ENCODE measurements around the gene NAT14.

NAT14 gene

DNA sequence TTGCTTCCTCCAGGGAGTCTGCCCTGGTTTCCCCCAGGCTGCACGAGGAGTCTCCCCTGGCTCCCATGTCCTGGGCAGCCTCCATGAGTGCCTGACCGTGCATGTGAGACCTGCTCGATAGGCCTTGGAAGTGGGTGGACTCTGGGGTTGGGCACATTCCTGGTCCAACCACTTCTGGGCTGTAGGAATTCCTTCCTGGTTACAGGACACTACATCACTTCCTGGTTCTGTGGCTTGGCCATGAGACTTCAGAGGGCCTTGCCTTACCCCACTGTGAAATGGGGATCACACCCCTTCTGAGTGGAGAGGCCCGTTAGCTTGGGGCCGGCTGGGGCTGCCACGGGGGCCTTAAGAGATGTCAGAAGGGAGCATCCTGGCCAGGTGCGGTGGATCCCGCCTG is 12.5 kb upstream of the NAT14 start:
- DNase-seq: no peak

DNA sequence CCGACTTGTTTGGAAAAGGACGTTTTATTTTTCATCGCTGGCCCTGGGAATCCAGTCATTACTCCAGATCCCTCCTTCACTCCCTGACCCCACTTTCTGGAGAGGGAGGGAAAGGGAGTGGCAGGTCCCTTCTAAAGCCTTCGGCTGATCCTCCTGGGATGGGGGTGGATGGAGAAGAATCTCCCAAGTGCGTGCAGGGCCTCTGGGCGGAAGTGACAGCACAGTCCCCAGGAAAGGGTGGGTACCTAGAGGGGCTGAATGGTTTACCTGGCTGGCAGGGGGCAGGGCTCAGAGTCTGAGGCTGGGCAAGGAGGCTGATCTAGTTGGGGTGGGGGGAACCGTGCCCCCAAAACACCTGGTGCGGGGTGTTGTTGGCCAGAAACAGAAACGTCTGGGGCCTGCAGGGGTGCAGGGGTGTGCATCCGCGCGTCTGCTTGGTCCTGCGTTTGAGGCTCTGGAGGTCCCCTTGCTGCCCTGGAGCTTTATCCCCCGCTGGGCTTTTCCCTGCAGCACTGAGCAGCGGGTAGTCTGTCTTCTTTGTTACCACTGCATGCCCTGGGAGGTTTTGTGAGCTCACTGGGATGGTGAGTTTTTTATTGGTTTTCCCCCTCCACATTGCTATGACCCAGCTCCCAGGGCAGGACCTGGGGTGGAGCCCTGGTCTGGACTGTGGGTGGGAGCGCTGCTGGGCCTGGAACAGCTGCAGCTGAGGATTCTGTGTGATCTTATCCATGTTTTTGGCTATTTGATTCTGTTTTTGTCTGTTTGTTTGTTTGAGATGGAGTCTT is 11.6 kb upstream of the NAT14 start:
- DNase-seq: no peak

DNA sequence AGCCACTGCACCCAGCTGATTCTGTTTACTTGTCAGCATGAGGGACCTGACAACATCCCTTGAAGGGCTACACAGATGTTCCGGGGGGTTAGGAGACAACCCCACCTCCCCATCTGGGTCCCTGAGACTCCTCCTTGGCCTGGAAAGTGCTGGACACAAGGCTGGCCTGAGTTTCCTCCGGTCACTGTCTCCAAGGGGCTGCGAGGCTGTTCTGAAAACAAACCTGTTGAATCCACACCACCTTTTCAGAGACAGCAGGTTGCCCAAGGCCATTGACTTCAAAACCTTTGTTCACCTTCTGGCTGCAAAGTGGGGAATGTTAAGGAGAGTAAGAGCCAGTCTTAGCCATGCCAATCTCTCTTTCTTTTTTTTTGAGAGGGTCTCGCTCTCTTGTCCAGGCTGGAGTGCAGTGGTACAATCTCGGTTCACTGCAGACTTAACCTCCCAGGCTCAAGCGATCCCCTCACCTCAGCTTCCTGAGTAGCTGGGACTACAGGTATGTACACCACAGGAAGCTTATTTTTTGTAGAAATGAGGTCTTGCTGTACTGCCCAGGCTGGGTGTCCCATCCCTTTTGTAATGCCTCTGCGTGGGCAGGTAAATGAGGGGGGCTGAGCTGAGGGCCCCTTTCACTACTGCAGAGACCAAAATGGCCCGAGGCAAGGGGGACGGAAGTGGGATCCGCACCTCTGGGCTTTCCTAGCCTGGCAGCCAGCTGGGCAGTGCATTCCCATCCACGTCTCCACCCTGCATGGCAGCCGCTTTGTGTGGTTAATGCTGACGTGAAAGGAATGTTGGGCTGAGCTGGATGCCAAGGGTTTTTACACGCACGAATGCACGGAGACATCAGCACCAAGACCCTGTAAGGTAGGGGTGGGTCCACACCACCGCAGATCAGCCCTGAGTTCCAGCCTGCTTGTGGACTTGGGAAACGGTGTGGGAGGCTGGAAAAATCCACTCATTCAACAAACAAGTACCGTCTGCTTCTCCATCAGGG is 10.4 kb upstream of the NAT14 start:
- no peak for DNase-seq

DNA sequence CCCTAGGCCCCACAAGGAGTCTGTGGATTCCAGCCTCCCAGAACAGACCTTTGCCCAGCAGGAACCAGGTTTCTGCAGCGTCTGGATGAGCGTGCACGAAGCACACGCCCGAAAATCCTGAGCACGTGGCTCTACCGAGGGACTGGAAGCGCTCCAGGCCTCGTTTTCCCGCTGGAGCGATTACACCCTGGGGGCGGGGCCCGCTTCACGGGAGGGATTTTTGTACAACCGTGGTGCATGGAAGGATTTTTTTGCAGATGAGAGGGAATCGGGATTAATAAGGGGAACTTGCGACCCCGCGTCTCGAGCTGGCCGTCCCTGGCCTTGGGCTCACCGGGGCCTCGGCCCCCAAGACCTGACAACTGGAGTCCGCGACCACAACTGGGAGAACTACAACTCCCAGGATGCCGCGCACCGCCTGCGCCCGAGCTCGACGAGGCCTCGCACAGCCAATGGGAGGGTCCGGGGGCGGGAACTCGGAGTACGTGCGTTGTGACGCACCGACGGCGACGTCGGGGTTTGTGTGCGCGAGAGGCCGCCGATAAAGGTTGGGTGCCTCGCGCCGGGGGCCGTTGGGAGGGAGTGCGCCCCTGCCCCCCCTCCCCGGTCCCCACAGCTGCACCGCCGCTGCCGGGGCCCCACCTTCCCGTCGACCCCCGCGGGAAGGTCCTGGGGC is 8.8 kb upstream of the NAT14 start, which contains the start of gene ZNF628:
ZNF628 (plus strand) TSS at position 518 of the 676 bp plus-strand sequence. CDS start 3,294 bp downstream, outside the sequence.
- DNase-seq: peak; percentile 99

DNA sequence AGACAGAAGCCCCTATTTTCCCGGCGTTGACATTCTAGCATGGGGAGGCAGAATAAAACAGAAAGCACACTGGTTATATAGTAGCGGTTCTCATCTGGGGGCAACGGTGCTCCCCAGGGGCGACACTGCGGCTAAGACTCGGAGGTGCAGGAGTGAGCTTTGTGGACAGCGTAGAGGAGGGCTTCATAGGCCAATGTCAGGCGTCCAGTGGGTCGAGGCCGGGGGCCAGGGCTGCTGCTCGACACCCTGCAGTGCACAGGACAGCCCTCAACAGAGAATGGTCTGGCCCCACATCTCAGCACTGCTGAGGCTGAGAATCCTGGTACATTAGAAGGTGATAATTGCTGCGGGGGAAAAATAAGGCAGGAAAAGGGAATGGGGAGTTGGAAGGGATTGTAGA is 7.1 kb upstream of the NAT14 start:
- no peak for DNase-seq

DNA sequence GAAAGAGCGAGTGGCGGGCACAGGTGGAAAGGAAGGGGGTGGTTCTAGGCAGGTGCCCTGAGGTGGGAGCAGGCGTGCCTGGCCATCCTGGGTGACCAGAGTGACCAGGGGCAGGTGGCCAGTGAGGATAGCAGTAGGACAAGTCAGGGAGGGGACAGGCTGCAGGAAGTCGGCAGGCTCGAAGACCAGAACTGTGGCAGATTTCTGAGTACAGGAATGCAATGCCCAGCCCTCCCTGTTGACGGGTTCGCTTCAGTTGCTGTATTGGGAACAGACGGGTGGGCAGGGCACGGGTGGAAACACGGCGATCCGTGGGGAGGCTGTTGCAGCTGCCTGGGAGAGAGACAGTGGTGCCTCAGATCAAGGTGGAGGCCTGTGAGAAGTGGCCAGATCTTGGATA is 6.6 kb upstream of the NAT14 start:
- no peak for DNase-seq

DNA sequence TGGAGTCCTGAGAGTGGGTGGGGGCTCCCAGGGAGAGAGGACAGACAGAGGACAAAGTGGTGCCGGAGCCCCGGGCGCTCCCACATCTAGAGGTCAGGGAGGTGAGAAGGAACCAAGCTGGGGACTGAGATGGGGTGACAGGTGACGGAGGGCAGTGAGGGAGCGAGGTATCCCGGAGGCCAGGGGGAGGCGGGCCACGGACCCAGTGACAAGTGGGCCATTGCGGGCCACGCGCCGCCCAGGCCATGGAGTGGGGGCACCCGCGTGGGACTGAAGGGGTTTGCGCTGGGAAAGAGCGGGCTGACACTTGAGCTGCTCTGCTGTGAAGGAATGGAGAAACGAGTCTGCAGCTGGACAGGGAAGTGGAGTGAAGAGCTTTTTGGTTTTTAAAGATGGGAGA is 5.9 kb upstream of the NAT14 start:
- no peak for DNase-seq

DNA sequence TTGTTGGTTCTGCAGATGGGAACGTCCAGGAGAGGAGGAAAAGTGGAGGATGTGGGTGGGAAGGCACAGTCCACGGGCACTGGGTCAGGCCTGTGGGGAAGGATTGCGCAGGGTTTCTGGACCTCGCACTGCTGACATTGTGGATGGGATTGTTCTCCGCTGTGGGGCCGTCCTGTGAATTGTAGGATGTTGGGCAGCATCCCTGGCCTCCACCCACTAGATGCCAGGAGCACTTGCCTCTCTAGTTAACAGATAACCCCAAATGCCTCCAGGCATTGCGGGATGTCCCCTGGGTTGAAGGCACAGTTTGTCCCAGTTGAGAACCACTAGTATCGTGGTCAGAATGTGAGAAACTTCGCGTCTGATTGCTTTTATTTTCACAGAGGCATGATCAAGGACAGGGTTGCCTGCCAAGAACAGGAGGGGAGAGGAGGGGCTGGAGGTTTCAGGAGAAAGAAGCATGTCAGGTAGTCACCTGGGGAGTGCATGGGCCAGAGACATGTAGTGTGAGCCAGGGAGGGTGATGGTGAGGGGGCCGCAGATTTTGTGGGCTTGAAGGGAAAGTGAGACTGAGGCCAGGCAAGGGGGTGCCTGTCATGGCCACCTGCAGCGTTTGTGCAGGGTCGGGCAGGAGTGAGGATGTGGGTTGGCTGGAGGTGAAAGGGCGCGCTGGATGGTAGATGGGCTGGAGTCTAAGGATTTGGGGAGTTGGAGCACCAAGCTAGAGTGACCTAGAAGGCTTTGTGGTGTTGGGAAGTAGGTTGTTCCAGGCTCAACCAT is 5.3 kb upstream of the NAT14 start:
- no peak for DNase-seq

DNA sequence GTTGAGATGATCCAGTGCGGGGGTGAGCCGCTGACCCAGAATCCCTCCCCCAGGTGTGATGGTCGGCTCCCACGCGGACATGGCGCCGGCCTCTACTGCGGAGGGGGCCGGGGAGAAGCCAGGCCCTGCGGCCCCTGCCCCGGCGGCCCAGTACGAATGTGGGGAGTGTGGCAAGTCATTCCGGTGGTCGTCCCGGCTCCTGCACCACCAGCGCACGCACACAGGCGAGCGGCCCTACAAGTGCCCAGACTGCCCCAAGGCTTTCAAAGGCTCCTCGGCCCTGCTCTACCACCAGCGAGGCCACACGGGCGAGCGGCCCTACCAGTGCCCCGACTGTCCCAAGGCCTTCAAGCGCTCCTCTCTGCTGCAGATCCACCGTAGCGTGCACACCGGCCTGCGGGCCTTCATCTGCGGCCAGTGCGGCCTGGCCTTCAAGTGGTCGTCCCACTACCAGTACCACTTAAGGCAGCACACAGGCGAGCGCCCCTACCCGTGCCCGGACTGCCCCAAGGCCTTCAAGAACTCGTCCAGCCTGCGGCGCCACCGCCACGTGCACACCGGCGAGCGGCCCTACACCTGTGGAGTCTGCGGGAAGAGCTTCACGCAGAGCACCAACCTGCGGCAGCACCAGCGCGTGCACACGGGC is 3.7 kb upstream of the NAT14 start:
- DNase-seq: no peak

DNA sequence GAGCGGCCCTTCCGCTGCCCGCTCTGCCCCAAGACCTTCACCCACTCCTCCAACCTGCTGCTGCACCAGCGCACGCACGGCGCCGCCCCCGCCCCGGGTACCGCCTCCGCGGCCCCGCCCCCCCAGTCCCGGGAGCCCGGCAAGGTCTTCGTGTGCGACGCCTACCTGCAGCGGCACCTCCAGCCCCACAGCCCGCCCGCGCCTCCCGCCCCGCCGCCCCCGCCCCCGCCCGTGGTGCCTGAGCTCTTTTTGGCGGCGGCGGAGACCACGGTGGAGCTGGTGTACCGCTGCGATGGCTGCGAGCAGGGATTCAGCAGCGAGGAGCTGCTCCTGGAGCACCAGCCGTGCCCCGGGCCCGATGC is 3.2 kb upstream of the NAT14 start:
- DNase-seq: no peak

DNA sequence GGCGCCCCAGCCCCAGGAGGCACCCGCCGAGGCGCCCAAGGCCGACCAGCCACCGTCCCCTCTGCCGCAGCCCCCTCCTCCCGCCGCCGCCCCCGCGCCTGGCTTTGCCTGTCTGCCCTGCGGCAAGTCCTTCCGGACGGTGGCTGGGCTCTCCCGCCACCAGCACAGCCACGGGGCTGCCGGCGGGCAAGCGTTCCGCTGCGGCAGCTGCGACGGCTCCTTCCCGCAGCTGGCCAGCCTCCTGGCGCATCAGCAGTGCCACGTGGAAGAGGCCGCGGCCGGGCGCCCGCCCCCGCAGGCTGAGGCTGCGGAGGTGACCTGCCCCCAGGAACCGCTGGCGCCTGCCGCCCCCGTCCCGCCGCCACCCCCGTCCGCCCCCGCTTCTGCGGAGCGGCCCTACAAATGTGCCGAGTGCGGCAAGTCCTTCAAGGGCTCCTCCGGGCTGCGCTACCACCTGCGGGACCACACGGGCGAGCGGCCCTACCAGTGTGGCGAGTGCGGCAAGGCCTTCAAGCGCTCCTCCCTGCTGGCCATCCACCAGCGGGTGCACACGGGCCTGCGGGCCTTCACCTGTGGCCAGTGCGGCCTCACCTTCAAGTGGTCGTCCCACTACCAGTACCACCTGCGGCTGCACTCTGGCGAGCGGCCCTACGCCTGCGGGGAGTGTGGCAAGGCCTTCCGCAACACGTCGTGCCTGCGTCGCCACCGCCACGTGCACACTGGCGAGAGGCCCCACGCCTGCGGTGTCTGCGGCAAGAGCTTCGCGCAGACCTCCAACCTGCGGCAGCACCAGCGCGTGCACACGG is 2.6 kb upstream of the NAT14 start:
- DNase-seq: no peak

DNA sequence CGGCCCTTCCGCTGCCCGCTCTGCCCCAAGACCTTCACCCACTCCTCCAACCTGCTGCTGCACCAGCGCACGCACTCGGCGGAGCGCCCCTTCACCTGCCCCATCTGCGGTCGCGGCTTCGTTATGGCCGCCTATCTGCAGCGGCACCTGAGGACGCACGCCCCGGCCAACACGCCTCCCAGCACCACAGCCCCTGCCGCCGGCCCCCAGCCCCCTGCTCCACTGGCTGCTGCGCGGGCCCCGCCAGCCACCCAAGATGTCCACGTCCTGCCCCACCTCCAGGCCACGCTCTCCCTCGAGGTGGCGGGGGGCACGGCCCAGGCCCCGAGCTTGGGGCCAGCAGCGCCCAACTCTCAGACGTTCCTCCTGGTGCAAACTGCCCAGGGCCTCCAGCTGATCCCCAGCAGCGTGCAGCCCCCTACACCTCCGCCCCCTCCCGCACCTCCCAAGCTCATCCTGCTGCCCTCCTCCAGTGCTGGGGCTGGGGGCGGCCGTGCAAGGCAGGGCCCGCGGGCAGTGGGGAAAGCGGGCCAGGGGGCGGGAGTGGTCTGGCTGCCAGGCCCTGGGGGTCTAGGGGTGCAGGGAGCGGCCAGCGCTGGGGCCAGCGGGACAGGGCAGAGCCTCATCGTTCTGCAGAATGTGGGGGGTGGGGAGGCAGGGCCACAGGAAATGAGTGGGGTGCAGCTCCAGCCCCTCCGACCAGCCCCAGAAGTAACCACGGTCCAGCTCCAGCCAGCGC is 1.9 kb upstream of the NAT14 start:
- no peak for DNase-seq

DNA sequence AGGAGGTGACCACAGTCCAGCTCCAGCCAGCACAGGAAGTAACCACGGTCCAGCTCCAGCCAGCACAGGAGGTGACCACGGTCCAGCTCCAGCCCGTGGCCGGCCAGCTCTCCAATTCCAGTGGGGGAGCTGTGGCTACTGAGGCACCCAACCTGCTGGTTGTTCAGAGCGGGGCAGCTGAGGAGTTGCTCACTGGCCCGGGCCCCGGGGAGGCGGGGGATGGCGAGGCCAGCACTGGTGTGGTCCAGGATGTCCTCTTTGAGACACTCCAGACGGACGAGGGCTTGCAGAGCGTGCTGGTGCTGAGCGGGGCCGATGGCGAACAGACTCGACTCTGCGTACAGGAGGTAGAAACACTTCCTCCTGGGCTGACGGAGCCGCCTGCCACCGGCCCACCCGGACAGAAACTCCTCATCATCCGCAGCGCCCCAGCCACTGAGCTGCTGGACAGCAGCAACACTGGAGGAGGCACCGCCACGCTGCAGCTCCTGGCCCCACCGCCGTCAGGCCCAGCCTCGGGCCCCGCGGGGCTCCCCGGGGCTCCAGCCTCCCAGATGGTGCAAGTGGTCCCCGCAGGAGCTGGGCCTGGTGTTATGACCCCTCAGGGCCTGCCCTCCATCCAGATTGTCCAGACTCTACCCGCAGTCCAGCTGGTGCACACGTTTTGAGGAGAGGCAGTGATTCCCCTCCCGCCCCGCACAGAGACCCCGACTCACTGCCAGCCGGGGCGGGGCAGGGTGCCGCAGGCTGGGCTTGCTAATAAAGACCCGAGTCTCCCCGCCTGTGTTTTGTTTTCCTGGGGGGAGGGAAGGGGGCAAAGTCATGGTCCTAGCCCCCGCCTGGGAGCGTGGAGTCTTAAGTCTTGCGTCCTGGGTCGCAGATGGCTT is 1.0 kb upstream of the NAT14 start:
- no peak for DNase-seq

DNA sequence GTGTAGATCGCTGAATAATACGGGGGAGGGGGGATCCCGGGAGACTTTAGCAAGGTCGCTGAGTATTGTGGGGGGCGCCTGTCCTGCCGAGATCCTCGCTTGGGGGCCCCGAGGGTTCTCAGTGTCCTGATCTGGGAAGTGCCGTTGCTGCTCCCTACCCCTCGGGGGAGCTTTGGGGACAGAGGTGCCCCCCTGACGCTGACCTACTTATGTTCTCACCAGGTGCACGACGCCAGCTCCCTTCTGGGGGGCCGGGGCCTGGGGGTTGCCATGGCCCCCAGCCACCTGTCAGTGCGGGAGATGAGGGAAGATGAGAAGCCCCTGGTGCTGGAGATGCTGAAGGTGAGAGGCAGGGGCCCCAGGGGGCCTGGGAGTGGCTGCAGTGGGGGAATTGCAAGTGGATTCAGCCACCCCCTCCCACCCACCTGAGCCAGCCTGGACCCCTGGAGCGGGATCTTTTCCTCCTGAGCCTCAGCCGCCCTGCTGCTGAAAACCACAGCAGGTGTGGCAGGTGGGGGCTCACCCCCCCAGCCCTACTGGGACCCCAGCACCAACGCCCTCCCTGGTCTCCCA is 537 bp downstream of the NAT14 start:
- no peak for DNase-seq

DNA sequence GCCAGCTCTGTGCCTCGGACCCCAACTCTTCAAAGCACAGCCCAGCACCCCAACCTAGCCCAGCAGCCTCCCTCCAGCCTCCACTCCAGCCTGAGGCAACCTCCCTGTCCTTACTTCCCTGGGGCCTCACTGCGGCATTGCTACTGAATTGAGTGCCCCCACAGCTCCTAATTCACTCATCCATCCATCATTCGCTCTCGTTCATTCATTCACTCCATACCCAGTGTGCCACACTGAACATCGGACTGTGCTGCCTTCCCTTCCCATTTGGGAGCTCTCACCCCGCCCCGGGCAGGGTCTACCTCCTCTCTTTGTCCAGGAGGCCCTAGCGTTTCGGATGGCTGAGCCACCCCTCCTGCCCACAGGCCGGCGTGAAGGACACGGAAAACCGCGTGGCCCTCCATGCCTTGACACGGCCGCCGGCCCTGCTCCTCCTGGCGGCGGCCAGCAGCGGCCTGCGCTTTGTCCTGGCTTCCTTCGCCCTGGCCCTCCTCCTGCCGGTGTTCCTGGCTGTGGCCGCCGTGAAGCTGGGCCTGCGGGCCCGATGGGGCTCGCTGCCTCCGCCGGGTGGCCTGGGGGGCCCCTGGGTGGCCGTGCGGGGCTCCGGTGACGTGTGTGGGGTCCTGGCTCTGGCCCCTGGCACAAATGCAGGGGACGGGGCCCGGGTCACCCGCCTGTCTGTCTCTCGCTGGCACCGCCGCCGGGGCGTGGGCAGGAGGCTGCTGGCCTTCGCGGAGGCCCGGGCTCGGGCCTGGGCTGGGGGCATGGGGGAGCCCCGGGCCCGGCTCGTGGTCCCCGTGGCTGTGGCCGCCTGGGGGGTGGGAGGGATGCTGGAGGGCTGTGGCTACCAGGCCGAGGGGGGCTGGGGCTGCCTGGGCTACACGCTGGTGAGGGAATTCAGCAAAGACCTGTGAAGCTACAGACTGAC is 1.3 kb downstream of the NAT14 start:
- DNase-seq: no peak

DNA sequence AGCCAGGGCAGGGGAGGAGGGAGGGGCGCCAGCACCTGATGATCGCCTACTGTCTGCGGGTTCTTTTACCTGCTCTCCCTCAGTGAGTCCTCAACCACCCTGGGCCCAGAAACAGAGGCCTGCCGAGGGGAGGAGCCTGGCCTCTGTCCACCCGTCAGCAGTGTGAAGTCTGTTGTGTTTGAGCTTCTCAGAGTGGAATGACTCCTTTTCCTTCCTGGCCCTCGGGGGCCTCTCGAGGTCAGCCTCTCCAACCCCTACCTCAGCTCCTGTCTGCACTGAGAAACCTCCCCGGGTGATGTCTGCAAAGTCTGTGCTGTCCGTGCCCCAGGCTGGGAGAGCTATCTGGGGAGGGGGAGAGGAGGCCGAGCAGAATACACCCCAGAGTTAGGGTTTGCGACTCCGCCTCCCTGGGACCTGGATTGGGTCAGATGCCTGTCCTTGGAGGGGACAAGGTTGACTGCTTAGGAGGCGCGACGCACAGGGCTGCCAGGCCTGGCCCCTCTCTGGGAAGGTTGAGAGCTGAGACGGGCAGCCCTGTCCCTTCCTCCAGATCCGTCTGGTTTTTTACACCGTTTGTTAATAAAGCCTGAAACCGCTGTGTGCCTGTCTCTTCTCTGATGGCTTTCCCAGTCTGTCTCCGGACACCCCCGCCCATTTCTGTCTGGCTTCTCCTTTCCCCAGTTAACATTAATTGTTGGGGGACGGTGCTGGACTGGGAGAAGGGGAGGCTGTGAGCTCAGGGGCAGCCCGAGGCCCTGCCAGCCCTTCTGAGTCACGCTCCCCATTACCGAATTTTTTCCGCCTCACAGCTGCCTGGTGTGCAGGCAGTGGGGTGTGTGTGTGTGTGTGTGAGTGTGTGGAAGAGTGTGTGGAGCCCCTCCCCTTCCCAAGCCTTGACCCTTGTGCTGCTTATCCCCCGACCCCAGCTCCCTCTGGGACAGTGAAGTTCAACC is 2.3 kb downstream of the NAT14 start:
- no peak for DNase-seq
